ENCODE data around the gene ADAMTS3. TPM values are rescaled to one million over a fixed set of nuclear protein-coding genes. Genes with fewer than 3 reads are reported as not detected.

The ADAMTS3 gene
- total RNA-seq, 2 donors from 2014 or later, result 0.12 to 0.25 TPM

DNA sequence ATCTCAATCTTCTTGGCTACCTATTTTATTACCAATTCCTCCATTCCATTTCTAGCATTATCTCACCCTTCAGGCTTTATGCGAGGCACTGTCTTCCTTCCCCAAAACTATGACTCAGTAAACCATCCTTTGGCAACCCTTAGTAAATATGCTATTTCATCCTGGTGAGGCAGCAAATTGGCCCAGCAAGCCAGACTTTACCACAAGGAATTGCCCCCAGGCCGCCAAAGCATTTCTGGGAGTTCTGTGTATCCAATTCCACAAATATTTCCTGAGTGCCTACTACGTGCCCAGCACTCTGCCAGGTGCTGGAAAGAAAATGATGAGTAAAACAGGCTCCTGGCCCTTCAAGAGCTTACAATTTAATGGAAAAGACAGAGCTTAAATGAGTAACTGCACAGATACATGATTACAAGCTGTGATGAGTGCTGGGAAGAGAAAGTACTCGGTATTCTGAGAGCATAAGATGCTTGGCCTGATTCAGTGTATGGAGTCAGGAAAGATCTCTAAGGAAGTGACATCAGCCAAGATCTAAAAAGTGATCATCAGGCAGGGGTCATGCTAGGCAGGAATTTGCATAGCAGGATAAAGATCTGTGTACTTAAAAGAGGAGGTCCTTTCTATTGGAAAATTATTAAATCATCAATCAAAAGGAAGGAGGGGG, 193.8 kb downstream of the ADAMTS3 start:
- intact Hi-C loops (cut with DNase I, micrococcal nuclease), result no loop called here

GRCh38 chr4:72374159-72374558, 194.9 kb downstream of the ADAMTS3 start:
- DNase-seq (no peak), ATAC-seq (no peak)
- intact Hi-C loops (cut with DNase I, micrococcal nuclease), result no loop called here

More for the DNA sequence above, 193.8 kb downstream of the ADAMTS3 start:
- no peak for ATAC-seq
- no peak for DNase-seq

- ATAC-seq (no peak), DNase-seq (no peak)
- intact Hi-C loops (cut with DNase I, micrococcal nuclease), result no loop called here
Measured at GRCh38 chr4:72366601-72367000, 202.4 kb downstream of the ADAMTS3 start.

DNA sequence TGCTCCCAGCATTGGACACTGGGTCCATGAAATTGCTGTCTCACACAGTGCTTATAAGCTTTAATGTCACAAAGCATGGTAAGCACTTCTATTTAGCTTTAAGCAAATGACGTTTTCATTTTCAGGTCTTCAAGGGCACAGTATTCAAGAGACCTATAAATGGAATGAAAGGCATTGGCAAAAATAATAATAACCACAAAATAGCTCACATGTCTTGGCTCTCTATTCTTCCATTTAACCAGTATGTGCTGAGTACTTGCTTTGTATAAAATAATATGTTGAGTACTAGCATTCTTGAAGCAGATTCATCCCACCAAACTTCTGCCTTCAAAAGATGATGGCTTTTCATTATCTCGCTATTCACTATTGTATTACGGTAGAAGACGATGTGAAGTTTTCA, 203.0 kb downstream of the ADAMTS3 start:
- no peak for DNase-seq
- ATAC-seq, result no peak
- intact Hi-C loops (cut with DNase I, micrococcal nuclease), result no loop called here

DNA sequence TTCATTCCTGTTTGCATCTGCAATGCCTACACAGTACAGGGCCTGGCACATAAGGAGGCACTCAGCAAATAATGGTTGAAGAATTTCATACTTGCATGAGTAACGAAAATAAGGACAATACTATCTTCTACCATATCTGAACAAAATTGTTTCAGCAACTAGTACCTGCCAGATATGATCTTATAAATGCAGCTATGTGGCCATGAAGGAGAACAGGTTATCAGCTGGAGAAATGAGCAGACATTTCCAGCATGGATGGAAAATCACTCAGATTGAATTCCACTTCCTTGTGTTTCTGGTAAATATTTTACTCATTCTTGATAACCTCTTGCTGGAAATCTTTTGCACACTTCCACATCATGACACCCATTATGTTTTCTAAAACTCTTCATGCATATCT, 204.0 kb downstream of the ADAMTS3 start:
- ATAC-seq, result no peak
- intact Hi-C loops (cut with DNase I, micrococcal nuclease), result no loop called here
- DNase-seq, result no peak

GRCh38 chr4:72360075-72360474, 208.9 kb downstream of the ADAMTS3 start:
- DNase-seq, result no peak
- intact Hi-C loops (cut with DNase I, micrococcal nuclease), result no loop called here
- no peak for ATAC-seq

GRCh38 chr4:72358483-72358882, 210.5 kb downstream of the ADAMTS3 start:
- DNase-seq (no peak), ATAC-seq (no peak)
- intact Hi-C loops (cut with DNase I, micrococcal nuclease), result no loop called here

- ATAC-seq, result no peak
- intact Hi-C loops (cut with DNase I, micrococcal nuclease), result no loop called here
- DNase-seq, result no peak
Measured at GRCh38 chr4:72357908-72358307, 211.1 kb downstream of the ADAMTS3 start.

DNA sequence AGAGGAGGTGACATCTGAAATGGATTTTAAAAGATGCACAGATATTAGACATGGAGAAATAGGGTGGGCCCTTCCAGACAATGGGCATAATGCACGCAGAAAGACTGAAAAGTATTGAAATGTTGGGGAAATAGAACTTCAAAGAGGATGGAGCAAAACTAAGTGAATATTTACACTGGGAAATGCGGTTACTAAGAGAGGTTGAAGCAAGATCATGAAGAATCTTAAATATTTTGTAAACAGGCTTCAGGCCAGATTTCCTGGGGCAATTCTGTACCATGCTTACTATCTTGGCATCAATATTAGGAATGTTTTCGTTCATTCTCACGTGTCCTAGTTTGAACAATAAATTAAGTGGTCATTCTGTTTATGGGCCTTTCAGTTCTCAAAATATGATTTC, 216.3 kb downstream of the ADAMTS3 start:
- ATAC-seq (no peak), DNase-seq (no peak)
- intact Hi-C loops (cut with DNase I, micrococcal nuclease), result no loop called here

GRCh38 chr4:72351521-72351920, 217.5 kb downstream of the ADAMTS3 start:
- ATAC-seq (no peak), DNase-seq (no peak)
- intact Hi-C loops (cut with DNase I, micrococcal nuclease), result no loop called here

DNA sequence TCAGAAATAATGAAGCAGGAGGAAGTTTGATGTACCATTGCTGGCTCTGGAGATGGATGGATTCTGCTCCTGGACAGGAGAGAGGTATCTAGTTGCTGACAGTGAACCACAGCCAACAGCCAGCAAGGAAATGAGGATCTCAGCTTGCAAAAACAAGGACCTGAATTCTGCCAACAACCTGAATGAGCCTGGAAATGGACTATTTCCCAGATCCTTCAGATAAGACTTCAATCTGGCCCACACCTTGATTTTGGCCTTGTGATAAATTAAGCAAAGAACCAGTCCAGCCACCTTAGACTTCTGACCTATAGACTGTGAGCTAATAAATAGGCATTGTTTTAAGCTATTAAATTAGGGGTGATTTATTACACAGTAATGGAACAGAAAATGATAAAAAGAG, 220.3 kb downstream of the ADAMTS3 start:
- intact Hi-C loops (cut with DNase I, micrococcal nuclease), result no loop called here
- ATAC-seq, result no peak
- no peak for DNase-seq

GRCh38 chr4:72344418-72344817, 224.6 kb downstream of the ADAMTS3 start:
- DNase-seq (no peak), ATAC-seq (no peak)
- intact Hi-C loops (cut with DNase I, micrococcal nuclease), result no loop called here

DNA sequence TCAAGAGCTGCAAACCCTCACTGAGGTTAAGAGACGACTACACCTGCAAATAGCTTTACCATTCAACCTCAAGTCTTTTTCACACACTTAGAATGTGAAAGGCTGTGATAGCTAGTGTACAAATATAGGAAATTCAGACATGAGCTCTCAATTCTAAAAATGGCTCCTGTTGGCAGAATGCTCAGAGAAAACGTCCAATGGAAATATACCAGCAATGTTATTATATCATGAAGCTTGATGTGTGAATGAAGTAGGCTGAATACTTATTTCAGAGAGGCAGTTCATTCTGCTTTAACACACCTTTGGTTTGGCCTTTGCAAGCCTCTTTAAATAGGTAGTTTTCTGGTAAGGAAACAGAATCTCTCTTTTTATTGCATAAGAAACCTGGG, 227.6 kb downstream of the ADAMTS3 start:
- intact Hi-C loops (cut with DNase I, micrococcal nuclease), result no loop called here
- no peak for DNase-seq
- no peak for ATAC-seq

- DNase-seq (no peak), ATAC-seq (no peak)
- intact Hi-C loops (cut with DNase I, micrococcal nuclease), result no loop called here
Measured at GRCh38 chr4:72340803-72341431, 228.1 kb downstream of the ADAMTS3 start.

GRCh38 chr4:72338060-72338459, 231.0 kb downstream of the ADAMTS3 start:
- DNase-seq, result no peak
- intact Hi-C loops (cut with DNase I, micrococcal nuclease), result no loop called here

DNA sequence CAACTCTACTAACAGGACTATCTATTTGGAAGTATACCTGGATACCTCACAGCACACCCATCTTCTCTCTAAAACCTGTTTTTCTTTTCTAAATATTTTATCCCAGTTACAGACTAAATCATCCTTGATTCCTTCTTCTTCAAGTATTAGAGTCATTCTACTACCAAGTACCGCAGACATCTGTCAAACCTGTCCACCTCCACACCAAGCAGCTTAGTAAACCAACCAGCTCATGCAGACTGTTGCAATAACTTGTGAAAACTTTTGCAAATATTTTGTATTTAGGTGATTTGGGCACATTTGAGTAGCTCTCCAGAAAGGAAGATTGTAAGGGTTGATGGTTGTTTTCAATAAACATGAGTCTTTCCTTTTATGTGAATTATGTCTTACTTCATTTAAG, 238.6 kb downstream of the ADAMTS3 start:
- intact Hi-C loops (cut with DNase I, micrococcal nuclease), result no loop called here
- DNase-seq (no peak), ATAC-seq (no peak)

More at GRCh38 chr4:72338060-72338459, 231.0 kb downstream of the ADAMTS3 start:
- ATAC-seq, result no peak

DNA sequence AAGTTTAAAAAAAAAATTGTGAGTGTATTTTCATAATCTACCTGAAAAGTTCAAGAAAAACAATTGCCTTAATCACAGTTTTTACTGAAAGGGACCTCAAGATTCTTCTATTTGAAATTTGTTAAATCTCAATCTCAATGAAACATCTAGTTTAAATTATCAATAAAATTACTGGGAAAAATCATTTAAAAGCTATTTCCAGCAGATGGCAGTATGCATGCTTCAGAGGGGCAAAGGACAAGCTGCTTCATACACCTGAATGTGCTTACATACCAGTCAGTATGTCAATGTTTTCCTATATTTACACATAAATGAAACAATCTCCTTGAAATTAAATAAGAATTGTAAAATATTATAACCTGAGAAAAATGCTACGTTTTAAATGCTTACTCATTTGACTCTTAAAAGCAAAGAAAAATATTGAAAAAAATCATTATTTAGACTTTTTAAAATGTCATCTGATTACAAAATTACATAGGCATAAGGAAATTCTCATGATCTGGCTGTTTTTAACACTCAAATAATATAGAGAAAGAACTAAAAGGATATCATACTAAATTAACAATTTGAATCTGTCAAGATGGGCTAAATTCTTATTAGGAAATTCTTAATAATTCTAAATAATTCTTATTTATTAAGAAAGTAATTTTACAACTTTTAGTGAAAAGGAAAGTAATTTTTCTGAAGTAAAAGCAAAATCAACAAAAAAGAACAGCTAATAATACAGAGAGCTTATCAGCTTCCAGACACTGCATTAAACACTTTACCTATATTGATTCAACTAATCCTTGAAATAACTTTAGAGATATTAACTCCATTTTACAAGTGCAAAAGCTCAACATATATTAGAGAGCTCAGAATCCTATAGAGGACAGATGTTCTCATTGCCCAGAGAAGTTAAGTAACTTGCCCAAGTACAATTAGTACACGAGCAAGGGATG, 242.1 kb downstream of the ADAMTS3 start:
- intact Hi-C loops (cut with DNase I, micrococcal nuclease), result loop anchor here in 1 of 2 donors (10.0 kb wide), 1 partner anchor 138 kb away; no protein-coding TSS in a partner anchor
- ATAC-seq (peak; percentile 58), DNase-seq (no peak)

DNA sequence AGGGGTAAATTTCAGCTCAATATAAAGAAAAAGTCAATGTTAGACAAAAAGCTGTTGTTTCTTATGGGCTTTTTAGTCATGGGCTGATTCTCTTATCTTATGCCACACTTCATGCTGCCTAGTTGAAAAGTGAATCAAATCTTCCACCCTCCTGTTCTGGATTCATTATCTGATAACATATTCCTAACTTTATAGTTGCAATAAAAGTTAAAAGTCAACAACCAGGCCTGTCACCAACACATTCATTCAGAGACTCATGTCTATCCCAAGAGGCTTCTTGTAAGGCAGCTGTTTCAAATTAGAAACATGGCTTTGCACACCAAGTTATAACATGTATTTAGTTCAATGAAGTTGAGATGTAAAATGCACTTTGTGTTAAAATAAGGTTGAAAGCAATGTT, 243.8 kb downstream of the ADAMTS3 start:
- intact Hi-C loops (cut with DNase I, micrococcal nuclease), result loop anchor here in 1 of 2 donors (10.0 kb wide), 1 partner anchor 140 kb away; no protein-coding TSS in a partner anchor
- ATAC-seq (peak; percentile 98), DNase-seq (no peak)

- ATAC-seq (no peak), DNase-seq (no peak)
- intact Hi-C loops (cut with DNase I, micrococcal nuclease), result loop anchor here in 1 of 2 donors (10.0 kb wide), 1 partner anchor 142 kb away; no protein-coding TSS in a partner anchor
Measured at GRCh38 chr4:72323227-72323626, 245.8 kb downstream of the ADAMTS3 start.
